Activated CD8-positive, alpha-beta memory T cell treated with anti-CD3 and anti-CD28 coated beads, Interleukin-2, amount 50 U/mL, for 1 hour (primary cell): ENCODE data around the gene GNL1.
A peak's percentile ranks its signal among the peaks of the same experiment; 100 is the strongest.

Experiments
- DNase-seq: peaks from one replicate; pipeline ENCODE4 v3.0.0-alpha.2; 2020; ENCODE audit errors: extremely low read depth

Gene GNL1

GRCh38 chr6:30570263-30570662 is 14.0 kb upstream of the GNL1 start:
- no peak for DNase-seq

DNA sequence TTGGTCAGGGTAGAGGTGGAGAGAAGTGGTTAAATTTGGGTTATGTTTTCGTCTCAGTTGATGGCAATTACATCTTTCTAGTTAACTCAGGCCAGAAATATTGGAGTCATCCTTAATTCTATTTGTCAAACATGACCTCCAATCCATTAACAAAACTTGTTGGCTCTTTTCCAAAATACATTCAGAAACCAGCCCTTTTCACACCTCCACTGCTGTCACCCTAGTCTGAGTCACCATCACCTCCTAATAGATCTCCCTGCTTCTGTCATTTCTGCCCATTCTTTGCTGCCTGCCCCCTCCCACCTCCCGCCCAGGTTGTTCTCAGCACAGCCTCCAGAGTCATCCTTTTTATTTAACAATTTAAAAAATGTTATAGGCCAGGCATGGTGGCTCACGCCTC is 12.0 kb upstream of the GNL1 start:
- no peak for DNase-seq

DNA sequence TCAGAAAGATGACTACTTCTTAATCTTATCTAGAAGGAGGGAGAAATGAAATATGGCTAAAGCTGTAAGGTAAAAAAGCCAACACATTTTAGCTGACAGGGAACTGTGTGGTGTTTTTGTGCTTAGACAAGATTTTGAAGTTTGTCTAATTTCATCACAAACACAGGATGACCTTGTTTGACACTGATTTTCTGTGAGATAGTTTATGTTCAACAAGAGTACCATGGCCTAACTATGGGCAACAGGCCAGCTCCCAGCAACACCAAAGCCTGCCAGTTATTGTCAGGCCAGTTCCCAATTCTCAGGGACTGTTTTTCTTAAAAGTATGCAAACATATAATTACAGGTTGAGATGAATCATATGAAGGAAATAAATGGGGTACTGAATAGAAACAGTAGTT is 9.5 kb upstream of the GNL1 start:
- DNase-seq, result no peak

GRCh38 chr6:30564114-30564513 is 7.8 kb upstream of the GNL1 start:
- DNase-seq, result no peak

- no peak for DNase-seq
Observed at GRCh38 chr6:30562470-30563425, 6.5 kb upstream of the GNL1 start.

GRCh38 chr6:30560930-30561329 is 4.6 kb upstream of the GNL1 start:
- DNase-seq, result no peak

- no peak for DNase-seq
Observed at GRCh38 chr6:30557683-30557981, 1.3 kb upstream of the GNL1 start.

DNA sequence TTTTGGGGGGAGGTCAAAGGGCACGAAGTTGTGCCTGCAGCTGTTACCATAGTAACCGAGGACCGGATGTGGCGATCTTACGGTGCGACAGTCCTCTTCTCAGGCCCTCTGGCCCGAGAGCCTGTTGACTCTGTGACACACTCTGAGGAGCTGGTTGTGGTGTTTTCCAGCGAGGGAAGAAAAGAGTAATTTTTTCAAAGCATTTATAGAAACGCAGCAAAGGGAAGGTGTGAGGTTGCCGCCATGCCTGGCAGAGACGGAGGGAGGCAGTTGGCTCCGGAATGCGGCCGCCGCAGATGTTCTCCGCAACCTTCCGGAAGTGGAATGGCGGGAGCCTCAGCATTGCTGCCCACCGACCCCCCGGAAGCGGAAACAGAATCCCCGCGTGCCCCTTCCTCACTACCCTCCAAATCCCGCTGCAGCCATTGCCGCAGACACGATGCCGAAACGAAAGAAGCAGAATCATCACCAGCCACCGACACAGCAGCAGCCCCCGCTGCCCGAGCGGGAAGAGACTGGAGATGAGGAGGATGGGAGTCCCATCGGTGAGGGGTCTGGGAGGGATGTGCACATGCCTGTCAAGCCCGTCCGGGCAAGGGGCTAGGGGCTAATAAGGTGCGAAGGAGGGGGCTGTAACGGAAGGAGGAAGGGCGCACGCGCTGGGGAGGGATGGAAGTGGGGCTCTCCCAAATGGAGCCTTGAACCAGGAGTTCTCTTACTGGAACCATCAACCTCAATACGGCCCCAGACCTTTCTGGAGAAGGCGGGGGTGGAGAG is 805 bp upstream of the GNL1 start, which contains the start of gene PRR3:
PRR3 (plus strand) TSS at position 390 of the 777 bp plus-strand sequence; CDS start at position 440, 50 bp downstream.
- peak; percentile 84 for DNase-seq

DNA sequence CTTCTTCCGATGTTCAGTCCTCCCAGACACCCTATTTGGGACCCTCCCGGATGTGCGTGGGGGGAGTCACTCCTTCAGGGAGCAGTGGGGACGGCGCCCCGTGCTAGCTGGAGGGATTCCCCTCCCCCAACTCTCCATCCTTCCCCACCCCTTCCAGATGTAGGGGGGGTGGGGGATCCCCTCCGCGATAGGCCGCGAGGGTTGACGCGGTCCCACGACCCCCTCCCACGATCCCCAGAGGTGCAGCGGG is 548 bp downstream of the GNL1 start:
- no peak for DNase-seq

- DNase-seq, result no peak
Observed at GRCh38 chr6:30554962-30555815, 1.1 kb downstream of the GNL1 start.

GRCh38 chr6:30554404-30554803 is 1.9 kb downstream of the GNL1 start:
- no peak for DNase-seq

GRCh38 chr6:30548375-30548774 is 7.9 kb downstream of the GNL1 start:
- no peak for DNase-seq

GRCh38 chr6:30547454-30547853 is 8.8 kb downstream of the GNL1 start:
- no peak for DNase-seq

GRCh38 chr6:30544666-30545272 is 11.5 kb downstream of the GNL1 start:
- DNase-seq, result no peak

GRCh38 chr6:30543821-30544220 is 12.5 kb downstream of the GNL1 start:
- DNase-seq, result no peak

- DNase-seq, result no peak
Observed at GRCh38 chr6:30542915-30543314, 13.4 kb downstream of the GNL1 start.

DNA sequence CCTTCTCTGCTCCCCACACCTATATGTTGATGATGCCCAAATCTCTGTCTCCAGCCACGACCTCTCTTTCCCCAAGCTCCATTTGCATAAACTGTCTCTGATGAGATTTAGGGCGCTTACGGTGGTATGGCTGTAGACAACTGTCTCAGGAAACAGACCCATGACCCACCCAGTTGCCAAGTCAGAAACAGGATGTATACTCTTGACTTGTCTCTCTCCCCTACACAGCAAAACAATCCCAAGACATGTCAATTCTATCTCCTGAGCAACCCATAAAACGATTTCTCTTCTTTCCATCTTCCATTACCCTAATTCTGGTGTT is 13.9 kb downstream of the GNL1 start:
- no peak for DNase-seq

GRCh38 chr6:30541515-30542403 is 14.5 kb downstream of the GNL1 start:
- peak; percentile 42 for DNase-seq

DNA sequence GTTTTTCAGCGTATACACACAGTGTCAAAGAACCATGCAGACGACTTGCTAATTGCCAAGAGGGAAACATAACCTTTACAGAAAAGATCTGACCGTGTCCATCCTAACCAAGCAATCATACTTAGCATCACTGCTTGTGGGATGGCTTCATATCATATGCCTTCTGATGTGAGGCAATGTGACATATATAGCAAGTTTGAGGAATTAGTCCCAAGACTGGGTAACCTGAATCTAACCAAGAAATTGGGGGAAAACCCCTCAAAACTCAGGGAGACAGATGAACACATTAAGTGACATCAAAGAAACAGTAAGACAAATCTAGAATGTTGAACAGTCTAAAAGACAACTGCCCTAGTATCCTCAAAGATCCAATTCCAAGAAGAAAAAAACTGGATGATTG is 18.4 kb downstream of the GNL1 start:
- DNase-seq, result no peak

DNA sequence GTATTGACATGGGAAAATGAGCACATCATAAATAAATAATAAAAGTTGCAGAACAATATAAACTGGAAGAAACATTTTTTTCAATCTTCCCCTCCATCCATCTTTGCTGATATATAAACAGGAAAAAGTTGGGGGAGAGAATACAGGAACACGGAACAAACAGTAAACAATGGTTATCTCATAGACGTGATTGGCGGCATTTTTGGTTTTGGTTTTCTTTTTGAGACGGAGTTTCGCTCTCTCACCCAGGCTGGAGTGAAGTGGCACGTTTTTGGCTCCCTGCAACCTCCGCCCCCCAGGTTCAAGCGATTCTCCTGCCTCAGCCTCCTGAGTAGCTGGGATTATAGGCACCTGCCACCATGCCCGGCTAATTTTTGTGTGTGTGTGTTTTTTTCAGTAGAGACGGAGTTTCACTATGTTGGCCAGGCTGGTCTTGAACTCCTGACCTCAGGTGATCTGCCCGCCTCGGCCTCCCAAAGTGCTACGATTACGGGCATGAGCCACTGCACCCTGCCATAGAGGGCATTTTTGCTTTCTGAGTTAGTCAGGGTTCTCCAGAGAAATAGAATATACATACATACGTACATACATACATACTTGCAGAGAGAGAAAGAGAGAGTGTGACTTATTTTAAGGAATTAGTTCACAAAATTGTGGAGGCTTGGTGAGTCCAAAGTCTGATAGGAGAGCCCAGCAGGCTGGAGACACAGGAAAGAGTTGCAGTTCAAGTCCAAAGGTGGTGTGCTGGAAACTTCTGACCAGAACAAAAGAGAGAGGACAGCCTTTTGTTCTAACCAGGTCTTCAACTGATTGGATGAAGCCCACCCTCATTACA is 22.6 kb downstream of the GNL1 start:
- DNase-seq, result no peak
